ENCODE data around the gene DCP1B.

DCP1B gene

DNA sequence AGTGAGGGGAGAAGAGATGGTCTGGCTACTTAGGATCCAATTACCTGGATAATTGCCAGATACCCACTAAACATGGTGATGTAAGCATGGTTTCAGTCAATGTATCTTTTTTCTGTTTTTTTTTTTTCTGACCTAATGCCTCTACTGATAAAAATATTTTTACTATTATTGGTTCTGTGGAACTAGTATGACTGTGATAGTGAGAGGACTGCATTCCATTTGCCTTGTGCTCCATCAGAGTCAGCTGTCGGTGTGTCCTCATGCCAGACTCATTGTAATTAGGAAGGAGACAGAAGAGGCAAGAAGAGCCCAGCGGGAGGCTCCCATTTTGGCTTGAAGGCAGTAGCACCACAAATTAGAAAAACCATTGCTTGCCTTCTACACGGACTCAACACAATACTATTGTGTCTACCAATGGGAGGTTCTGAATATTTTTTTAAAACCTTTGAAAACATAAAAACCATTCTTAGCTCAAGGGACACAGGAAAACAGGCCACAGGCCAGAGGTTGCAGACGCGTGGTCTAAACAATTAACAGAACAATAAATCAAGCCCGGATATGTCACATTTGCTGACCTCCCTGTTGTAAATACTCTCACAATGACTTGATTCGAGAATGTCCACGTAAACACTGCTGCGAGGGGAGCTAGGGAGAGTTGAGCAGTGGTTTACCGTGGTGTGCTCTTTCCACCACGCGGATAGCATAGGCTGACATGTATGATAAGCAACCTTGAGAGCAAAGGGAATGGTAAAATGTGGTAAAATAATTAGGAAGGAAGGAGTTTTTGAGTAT, 13.5 kb upstream of the DCP1B start:
- no peak for DNase-seq (ENCODE audit: low spot score)

DNA sequence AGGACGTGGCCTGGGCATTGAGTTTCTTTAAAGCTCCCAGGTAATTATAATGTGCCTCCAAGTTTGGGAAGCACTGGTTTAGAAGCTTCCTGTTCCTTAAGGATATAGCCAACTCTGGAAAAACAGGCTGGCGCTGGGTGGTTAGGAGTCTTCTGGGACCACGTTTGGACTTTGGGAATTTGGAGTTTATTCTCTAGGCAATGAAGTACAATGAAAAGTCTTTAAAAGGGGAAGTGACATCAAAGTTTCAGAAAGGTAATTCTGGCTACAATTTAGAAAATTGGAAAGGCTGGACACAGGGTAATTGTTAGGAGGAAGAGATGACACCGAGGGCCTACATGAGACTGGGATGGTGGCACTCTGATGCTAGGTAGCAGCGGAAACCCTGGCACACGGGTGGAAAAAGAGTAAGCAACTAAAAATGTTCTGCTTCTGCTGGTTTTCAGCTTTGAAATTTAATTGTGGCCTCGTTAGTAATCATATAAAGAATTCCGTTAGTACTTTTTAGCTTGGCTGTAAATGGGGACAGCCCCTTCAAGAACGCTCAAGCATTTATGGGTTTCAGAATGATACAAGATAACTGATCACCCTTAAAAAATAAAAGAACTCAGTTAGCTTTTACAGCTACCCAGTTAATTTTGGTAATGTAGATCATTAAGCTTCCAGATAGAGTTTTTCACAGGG, 12.7 kb upstream of the DCP1B start:
- DNase-seq (ENCODE audit: low spot score) = no peak

DNA sequence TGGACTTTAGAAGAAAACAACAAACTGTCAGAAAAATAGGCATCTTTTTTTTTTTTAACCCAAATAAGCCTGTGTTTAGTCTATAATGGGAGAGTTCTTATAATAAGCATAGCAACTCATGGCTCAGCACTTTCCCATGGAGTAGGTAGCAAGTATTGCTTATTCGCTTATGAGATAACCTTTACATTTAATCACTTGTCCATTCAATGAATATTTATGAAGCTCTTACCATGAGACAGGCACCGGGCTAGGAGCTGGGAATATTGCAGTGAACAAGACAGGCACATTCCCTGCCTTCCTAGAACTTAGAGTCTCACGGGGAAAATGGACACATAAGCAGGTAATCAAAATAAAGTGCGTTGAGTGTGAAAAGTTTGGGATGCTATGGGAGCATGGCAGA, 10.0 kb upstream of the DCP1B start:
- no peak for DNase-seq (ENCODE audit: low spot score)

DNA sequence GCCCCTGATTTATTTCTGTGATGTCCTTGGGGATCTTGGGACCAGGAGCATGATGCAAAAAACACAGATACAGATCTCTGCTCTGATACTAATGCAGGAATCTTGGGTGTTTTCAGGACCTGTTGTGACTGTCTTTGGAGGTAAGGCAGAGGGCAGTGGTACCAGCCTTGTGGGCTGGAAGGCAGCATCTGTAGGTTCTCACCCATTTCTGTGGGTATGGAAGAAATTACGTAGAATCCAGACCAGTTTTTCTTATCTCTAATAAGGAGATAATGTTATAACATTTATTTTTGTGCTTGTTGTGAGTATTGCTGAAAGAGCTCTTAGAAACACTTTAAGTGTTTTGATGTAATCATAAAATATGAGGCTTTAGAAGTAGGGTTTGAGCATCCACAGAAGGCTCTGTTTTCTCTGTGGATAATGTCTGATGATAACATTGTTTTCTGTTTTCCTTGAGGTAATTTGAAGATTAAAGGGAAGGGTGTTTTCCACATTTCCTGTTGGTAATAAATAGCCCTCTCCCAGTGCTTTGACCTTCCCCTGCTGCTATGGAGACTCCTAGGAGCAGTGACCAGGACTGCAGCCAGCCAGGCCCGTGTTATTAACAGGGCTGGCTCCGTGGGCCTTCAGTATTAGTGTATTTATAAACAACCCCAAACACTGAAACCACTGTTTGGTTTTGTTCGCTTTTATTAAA, 9.4 kb upstream of the DCP1B start:
- DNase-seq (ENCODE audit: low spot score) = no peak

DNA sequence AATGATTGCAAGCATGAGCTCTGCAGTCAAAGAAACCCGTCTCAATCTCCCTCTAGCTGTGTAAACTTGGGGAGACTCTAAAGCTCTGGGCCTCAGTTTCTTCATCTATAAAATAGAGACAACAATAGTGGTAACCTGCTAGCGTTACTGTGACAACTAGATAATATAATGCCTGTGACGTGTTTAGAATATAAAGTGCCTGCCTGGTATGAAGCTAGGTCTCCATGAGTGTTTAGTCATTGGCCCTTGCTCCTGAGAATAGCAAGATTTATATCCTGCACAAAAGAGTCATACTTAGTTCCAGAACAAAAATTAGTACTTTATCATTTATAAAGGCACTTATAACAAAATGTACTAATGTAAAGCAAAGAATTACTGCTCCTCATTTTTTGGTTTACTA, 8.8 kb upstream of the DCP1B start:
- no peak for DNase-seq (ENCODE audit: low spot score)

DNA sequence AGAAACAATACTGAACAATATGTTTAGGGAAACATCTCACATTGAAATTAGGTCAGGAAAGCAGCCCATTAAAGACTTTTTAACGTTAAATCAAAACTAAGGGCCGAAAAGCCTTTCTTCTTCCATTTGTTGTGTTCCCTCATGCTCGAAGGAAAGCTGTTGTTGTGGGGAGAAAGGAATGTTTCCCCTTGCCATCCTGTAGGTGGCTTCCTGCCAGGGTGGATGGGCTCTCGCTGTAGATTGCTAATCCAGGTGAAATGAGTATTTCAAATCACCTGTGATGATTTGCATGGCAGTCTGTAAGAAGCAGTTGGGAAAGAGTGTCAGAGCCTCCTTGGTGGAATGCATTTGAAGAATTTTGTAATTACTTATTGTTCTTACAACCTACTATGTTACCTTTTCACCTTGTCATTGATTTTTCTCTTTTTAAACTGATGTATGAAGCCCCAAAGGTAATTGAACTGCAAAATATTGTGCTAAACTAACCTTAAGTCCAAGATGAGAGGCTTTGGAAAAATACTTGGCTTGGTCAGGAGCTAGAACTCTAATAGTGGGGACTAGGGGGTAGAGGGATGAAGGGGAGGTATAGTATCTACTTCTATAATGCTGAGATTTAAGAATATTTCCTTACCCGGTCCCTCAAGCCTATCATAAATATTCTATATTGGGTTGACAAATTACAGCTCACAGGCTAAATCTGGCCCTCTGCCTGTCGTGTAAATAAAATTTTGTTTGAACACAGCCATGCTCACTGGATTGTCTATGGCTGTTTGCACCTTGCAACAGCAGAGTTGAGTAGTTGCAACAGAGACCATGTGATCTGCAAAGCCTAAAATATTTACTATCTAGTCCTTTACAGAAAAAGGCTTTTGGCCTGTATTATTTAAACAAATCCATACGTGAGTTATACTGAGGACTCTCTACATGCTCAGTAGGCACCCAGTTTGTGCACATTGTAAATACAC, 7.7 kb upstream of the DCP1B start:
- no peak for DNase-seq (ENCODE audit: low spot score)

DNA sequence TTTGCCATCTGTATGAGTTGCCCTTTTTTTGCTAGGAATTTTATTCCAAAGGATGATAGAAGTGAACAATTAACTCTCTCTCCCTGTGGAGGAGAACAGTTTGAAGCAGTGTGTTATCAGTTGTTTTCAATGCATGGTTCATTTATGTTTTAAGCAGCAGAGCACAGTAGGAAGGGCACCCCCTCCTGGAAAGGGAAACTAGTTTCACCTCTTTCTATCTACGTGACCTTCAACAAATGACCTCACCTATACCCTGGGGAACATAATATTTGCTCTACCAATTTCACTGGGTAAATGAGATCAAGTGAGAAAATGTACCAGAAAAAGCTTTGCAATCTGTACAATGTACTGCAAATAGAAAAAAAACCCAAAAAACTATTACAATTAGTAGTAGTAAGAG, 5.4 kb upstream of the DCP1B start:
- DNase-seq (ENCODE audit: low spot score) = no peak

DNA sequence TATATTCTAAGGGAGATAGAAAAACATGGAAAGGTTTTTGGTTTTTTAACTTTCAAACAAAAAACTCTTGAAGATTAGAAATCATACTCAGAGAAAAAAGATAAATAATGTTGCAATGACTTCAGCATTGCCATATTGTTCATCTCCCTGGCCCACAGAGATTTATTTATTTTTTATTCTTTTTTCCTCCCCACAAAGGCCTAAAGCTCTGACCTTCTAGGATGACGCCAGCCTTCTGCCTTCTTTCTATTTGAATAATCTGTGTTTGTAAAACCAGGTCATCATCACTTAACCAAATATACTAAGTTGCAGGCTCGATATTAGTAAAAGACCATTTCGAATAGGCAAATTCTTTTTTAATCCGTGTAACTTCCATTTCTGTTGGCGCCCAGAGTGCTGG, 4.4 kb upstream of the DCP1B start:
- no peak for DNase-seq (ENCODE audit: low spot score)

DNA sequence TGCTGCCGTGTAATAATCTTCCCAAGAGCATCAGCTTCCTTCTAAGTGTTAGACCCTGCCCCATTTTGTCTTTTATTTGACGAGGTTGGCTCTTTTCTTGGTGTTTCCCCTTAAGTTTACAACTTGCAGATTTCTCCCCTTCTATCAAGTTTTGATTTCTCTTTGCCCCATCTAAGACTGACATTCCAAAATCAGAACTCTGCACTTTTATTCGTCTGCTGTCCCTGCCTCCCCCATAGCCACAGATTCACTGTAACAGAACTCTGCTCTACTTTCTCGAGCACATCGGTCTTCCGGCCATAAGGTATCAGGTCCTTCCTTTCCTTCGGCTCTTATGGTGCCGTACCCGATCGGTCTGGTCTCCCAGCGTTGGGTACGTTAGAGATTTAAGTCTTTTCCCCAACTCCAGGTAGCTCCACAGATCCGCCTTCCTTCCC, 563 bp downstream of the DCP1B start:
- DNase-seq (ENCODE audit: low spot score) = no peak

DNA sequence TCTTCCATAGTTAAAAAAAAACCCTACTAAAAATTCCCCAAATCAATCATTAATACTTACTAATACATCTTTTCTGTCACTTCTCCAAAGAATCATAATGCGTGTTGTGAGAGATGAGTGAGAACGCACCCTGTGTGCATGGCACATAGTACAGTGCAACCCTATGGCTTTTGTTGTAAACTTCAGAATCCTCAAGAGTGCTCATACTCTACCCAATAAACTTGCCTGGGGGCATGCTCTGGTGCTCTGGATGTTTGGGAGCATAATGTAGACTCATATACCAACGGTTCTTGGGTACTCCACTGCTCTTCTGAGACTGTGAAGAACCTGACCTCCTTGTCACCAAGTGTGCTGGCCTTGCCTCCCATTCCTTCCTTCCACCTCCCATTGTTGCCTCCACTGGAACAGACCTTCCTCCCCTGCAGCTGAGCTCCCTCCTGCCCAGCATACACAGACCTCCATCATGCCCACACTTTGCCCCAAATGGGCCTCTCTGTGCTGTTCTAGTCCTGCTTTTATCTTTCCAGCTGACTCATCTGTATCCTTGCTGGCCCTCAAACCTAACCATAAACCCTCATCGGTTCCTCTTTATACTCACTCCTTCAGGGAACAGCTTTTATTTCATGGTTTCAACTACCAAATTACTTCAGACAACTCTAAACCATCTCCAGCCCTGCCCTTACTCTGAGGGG, 8.9 kb downstream of the DCP1B start:
- no peak for DNase-seq (ENCODE audit: low spot score)

DNA sequence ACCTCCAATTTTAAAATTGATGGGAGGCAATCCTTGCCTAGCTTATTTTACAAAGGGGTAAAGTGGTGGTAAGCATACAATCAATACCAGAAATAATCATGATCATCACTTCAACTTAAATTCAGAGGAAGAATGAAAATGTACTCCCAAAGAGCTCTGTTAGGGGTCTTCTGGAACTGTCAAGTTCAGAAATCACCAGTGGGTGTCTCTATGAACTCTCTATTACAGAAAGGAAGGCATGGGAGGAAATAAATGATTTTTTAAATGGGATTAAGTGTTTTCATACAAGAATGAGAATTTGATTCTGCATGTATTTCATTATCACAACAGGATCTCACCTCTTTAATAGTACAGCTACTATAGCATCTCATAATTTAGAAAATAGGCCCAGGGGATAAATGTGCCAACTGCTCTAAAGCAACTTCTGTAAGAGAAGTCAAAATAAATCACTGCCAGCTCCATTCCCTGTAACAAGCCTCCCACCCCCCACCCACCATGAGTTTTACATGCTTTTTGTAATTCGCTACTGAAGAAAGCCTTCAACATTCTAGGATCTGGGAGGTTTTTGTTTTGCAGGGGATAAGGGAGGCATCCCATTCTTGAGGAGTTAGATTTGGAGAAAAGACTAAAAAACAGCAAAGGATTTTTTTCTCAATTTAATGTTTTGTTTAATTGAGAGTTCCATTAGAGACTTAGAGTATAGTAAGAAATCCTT, 9.7 kb downstream of the DCP1B start:
- DNase-seq (ENCODE audit: low spot score) = no peak

DNA sequence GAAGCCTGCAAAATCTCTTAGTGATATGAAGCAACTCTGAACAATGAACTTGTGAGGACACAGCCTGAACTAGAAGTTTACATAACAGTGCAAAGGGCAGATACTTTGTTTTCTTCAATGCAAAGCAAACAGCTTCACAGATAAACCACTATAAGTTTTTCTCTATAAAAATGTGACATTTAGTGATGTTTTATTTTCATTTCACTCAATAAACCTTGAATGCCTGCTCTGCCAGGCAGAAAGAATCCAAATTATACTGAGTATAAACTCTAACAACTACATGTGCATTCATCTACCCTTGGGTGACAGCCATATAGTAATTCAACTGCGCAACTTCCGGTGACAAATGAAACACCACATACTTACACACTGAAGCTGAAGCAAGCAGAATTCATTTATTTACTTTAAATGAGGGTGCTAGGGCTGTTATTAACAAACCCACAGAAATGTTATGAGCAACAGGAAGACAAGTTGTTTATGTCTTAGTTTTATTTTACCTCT, 10.3 kb downstream of the DCP1B start:
- no peak for DNase-seq (ENCODE audit: low spot score)

DNA sequence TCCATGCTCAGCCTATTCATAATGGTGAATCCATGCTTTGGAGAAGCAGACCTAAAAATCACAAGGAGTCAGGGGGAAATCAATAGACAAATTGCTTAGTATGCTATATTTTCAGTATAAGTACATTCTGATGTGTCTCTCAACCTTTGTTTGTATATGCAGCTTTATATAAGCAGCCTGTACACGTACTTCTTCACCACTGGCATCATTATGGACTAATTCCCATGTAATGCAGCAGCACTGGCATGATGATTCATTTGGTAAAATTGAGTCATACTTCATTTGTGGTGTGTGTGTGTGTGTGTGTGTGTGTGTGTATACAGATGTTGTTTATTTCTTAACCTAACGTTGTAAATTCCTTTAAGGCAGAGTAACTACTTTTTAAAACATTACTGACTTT, 10.9 kb downstream of the DCP1B start:
- DNase-seq (ENCODE audit: low spot score) = no peak

DNA sequence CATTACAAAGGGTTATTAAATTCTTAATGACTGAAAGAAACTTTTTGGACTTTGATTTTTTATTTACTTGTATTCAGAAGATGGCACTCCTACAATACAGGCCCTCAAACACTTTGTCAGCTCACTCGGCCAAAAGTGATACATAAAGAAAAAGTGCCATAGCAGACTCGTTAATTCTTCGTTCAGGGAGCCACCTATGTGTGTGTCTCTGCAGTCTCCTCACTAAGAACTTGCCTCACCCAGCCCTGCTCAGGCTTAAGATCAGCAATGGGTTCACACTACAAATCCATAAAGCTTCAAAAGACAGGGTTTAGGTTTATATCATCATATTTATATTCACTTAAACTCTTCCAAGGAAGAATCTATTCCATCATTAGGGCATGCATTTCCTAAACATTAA, 11.5 kb downstream of the DCP1B start:
- no peak for DNase-seq (ENCODE audit: low spot score)

DNA sequence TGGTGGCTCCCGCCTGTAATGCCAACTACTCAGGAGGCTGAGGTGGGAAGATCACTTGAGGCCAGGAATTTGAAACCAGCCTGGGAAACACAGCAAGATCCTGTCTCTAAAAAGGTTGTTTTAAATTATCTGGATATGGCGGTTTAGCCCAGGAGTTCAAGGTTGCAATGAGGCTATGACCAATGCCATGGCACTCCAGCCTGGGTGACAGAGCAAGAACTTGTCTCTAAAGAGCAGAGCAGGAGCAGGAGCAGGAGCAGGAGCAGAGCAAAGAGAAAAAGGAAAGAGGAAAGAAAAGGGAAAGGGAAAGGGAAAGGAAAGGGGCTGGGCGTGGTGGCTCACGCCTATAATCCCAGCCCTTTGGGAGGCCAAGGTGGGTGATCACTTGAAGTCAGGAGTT, 15.1 kb downstream of the DCP1B start:
- DNase-seq (ENCODE audit: low spot score) = no peak

DNA sequence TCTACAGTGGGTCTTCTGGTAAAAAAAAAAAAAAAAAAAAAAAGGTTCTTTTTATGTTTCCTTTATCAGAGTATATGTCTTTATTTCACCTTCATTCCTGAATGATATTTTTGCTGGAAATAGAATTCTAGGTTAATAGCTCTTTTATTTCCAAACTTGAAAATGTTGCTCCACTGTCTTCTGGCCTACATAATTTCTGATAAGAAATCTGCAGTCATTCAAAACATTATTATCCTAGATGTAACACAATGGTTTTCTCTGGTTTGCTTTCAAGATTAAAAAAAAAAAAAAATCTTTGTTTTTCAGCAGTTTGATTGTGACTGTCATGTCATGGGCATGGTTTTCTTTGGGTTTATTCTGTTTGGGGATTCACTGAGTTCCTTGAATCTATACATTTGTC, 19.5 kb downstream of the DCP1B start:
- no peak for DNase-seq (ENCODE audit: low spot score)

DNA sequence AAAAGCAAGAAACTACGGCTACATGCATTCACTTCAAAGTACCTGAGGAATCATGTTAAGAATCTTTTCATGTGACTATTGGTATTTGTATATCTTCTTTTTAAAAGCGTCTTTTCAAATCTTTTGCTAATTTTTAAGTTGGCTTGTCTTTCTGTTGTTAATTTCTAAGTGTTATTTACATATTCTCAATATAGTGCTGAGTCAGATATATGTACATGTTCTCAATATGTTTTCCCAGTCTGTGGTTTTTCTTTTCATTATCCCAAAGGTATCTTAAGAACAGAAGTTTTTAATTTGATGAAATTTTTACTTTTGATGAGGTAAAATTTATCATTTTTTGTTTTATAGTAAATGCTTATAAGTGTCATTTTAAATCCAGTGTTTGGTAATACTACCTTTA, 24.0 kb downstream of the DCP1B start:
- no peak for DNase-seq (ENCODE audit: low spot score)

DNA sequence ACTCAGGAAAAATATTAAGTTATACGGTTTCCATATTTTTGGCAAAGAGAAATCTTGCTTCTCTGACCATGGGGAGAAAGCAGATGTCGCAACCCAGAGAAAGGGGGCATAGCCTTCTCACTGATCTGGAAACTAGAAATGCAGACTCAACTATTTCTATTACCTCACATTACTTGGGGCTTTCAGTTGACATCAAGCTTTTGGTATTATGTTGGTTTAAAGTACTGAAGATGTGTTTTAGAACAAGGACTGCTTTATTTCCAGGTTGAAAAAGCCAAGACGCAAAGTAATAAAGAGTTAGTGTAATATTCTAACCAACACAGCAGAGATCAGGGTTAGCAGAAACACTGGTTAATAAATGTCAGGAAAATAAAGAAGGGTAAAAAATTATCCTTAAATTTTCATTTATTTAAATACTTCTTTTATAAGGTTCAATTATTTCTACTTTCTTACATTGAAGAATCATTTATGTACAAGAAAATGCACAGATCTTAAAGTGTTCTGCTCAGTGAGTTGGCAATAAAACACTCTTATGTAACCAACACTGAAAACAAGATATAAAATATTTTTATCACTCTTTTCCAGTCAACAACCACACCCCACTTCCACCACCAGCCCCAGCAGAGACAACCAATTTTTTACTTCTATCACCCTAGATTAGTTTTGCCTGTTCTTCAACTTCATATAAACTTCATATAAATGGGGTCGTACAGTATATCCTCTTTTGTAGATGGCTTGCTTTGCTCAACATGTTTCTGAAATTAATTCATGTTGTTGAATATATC, 26.0 kb downstream of the DCP1B start:
- DNase-seq (ENCODE audit: low spot score) = peak; percentile 32

DNA sequence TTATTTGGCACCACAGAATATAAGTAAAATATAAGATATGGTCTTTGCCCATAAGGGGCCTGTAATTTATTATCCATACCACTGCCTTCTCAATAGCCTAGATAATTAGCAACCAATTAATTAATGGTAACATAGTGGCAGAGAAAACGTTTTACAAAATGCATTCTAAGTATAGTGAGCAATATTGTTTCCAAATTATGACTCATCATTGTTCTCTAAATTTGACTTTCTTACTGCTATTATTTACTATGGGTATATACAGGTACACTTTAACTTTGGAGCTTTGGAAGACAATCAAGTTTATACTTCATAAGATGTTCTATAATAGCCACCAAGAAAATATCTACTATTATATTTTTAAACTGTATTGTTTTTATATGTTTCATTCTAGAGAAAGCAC, 26.7 kb downstream of the DCP1B start:
- no peak for DNase-seq (ENCODE audit: low spot score)

DNA sequence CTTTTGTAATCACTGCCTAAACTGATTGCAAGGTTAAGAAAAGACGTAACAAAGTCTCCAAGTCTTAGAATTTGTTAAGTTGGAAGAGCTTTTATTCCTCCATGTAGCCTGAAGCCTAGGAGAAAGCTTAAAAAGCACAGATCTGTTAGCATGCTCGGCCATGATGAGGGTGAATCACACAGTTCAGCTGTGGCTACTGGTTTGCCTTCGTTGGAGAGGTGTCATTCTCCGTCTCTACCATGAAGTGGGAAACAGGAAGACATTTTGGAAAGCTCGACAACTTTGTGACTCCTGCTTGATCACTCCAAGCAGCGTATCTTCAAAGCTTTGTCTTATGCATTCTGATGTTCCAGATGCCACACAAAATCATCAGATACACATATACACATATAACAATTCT, 27.1 kb downstream of the DCP1B start:
- no peak for DNase-seq (ENCODE audit: low spot score)

Data from COLO829 (cell line).